HG02970 (cell line): ENCODE results near the gene CORO7.

Source experiments
- ATAC-seq: cut with Tn5 transposase; IDR thresholded peaks from one replicate; pipeline ENCODE4 v1.9.1; 2021; ENCODE audit warnings: mild to moderate bottlenecking, moderate library complexity, moderate number of reproducible peaks; ENCODE audit not compliant: unreplicated experiment, low FRiP score

Gene CORO7

DNA sequence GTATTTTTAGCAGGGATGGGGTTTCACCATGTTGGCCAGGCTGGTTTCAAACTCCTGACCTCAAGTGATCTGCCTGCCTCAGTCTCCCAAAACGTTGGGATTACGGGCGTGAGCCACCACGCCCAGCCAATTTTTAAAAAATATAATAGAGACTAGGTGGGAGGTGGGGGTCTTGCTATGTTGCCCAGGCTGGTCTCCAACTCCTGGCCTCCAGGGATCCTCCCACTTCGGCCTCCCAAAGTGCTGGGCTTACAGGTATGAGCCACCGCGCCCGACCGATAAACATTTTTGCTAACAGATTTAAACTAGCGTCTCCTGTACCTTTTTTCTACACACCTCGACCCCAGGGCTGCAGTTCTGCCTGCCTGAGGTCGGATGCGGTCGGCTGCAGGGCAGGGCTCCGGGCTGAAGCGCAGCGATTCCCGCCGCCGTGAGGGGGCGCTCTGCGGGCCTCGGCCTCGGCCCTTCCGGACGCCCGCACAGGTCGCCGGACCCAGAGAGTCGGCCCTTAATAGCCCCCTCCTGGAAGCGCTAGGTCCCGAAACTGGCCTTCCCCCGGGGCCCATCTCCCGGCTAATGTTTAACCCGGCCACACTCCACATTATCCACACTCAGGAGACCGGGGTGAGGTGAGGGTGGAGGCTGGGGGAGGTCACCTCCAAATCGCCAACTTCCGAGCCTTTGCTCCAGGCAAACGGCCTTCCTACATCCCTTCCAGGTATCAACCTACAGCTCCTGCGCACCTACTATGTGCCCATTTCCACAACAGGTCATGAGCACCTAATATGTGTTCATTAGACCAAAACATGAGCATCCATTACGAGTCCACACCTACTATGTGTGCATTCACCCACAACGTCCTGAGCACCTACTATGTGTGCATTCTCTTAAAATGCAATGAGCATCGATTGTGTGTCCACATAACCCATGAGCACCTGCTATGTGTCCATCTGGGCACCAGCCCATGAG lies 102.5 kb downstream of the CORO7 start:
- no peak for ATAC-seq

DNA sequence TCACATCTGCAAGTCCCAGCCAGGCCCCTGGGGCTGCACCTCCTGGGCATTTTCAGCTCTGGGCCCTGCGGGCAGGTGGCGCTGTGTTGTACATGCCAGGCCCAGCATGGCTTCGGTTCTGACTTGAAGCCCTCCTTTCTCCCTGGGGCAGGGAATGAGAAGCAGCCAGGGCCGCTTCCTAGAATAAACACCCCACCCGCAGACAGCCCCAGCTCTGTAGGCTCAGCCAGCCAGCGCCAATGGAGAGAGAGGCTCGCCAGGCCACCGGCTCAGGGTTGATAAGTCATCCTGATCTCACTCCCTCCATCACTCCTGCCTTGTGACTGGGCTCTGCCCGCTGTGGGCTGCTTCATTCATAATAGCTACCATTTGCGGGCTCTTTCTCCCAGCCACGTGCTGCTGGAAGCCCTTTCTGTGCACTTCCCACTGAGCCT lies 106.5 kb downstream of the CORO7 start:
- no peak for ATAC-seq

DNA sequence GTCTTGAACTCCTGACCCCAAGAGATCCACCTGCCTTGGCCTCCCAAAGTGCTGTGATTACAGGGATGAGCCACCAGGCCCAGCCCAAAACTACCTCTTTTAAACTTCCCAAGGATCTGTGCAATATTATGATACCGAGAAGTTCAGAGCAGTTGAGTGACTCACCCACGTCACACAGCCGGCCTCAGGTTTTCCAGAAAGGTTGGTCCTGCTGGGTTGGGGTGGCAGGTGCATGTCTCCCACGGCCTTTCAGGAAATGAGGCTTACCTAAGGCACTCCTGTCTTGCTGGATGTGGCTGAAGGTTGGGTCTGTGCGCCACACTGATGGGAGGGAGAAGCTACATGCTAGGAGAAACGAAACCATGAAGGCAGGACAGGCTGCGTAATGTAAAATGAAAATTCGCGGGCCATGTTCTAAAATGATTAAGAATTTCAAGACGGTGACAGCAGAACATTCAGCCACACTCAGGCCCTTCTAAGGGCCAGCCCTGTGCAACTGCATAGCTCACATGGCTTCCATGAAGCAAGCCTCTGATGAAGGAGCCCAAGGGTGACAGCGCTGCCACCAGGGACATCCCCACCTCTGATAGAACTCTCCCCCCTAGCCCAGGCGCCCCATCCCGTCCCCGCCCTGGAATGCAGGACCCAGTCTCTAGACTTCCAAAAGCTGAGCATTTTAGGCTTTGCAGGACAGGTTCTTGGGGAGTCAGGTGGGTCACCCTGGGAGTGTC lies 107.1 kb downstream of the CORO7 start:
- ATAC-seq: no peak

DNA sequence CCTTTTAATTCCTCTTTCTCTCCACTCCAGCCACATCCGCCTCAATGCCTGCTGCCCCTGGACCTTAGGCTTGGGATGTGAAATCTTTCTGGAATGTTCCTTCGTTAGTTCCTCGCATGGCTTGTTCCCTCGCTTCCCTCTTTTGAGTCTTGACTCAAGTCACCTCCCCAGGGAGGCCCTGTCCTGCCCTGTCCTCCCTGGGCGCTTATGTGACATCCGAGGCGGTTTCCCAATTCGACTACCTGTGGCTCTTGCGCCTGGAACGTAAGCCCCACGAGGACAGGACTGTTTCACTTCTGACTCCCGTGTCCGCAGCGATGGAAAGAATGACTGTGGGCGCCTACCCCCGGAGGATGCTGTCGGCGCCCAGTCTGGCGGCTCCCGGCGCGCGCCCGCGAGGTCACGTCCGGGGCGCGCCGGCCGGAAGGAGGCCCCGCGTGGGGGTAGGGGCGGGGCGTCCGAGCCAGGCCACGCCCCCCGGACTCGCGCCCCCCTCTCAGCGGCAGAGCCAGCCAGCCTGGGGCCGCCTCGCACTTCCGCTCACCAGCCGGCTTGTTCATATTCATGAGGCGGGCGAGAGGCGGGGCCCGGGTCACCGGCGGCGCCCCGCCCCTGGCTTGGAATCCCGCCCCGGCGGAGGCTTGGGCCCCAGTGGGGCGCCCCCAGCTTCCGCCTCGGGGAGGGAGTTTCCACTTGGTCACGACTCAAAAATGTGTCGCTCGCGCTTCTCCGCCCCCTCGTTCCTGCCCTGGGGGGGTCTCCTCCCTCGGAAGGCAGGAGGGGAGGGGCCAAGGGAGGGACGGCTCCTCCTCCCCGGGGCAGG lies 109.0 kb downstream of the CORO7 start:
- ATAC-seq: peak; percentile 92

DNA sequence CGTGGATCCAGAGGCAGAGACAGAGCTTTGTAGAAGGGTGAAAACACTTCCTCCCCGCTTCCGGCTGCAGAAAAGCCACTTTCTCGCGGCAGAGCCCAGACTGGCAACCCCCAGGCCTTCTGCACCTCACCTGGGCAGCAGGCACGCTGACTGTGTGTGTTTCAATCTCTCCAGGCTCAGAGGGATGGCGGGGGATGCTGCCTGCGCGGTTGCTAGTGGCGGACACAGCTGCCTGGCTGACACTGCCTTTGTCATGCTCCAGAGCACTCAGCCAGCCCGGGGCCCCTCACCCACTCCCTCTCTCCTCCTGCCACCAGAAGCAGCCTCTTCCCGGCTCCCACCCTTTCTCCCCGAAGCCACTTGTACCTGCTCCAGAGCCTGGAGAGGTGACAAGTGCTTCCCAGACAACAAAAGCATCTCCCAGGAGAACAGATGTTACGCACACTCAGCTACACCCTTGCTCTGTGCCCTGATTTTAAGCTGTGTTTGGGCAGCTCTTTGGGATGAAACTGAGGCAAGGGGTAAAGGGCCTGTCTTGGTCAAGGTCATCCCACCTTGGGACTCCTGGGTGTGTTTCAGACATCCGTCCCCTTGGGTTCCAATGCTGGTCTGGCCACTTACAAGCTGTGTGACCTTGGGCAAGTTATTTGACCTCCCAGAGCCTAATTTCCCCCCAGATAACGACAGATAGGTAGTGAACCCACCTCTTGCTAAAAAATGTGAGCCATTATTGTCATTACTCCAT lies 109.8 kb downstream of the CORO7 start:
- ATAC-seq: no peak
